Measurements from ENCODE around the gene GNAI3. TPM values are rescaled to one million over a fixed set of nuclear protein-coding genes. Genes with fewer than 3 reads are reported as not detected.
A peak's percentile ranks its signal among the peaks of the same experiment; 100 is the strongest.

Gene GNAI3
- polyA plus RNA-seq, 1 experiment = 4.7 TPM

- no peaks in the 10 kb centered on the region for H3K27me3 ChIP-seq (ENCODE audit: control insufficient read depth, insufficient read depth, low read length)
- DNase-seq (ENCODE audit: low read depth) = no peak
- no peak overlapping the region for H3K4me3 ChIP-seq (ENCODE audit: low read depth, low read length)
- H3K36me3 ChIP-seq (ENCODE audit: control insufficient read depth, insufficient read depth, low read length) = peaks cover 55% of the 10 kb centered on the region
- CTCF ChIA-PET = interaction anchor here (2.0 to 13.3 kb wide), 2 partner anchors 11 to 82 kb away, joined by 5 to 153 read pairs; no protein-coding TSS in a partner anchor
- TF ChIP-seq CTCF (IDR thresholded peaks at IDR 0.05; ENCODE audit: insufficient read depth, low read depth, low read length) = no peak
- POLR2A ChIA-PET = no interaction called here
Measured at GRCh38 chr1:109627692-109628399, 79.4 kb downstream of the GNAI3 start.

DNA sequence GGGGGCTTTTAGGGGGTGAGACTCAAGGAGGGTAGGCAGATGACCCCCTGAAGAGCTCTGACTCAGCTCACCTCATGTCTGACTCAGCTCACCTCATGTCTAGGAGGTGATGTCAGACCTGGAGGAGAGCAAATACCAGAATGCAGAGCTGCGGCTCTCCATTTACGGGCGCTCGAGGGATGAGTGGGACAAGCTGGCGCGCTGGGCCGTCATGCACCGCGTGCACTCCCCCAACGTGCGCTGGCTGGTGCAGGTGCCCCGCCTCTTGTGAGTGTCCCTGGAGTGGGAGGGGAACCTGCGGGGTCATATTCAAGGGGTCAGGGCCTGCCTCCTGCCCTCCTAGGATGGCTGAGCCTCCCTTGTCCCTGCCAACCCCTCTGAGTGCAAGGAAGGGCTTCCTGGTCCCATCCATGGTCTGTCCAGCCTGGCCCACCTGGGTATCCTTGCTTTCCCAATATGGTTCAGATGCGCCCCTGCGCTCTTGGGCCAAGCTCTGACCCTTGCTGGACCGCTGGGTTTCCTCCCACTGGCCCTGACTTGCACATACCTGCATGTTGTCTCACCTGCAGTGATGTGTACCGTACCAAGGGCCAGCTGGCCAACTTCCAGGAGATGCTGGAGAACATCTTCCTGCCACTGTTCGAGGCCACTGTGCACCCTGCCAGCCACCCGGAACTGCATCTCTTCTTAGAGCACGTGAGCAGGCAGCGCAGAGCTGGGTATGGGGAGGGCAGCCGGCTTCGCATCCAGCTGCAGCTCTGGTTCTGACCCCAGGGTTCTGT is 80.3 kb downstream of the GNAI3 start:
- DNase-seq (ENCODE audit: low read depth) = no peak
- no peak overlapping the region for H3K4me3 ChIP-seq (ENCODE audit: low read depth, low read length)
- POLR2A ChIA-PET = interaction anchor here (0.9 kb wide), 1 partner anchor 81 kb away, joined by 3 read pairs; no protein-coding TSS in a partner anchor
- no peak for TF ChIP-seq CTCF (IDR thresholded peaks at IDR 0.05; ENCODE audit: insufficient read depth, low read depth, low read length)
- H3K27me3 ChIP-seq (ENCODE audit: control insufficient read depth, insufficient read depth, low read length) = no peaks in the 10 kb centered on the region
- CTCF ChIA-PET = interaction anchor here (0.6 to 13.3 kb wide), 5 partner anchors 10 to 88 kb away, joined by 3 to 153 read pairs (median 5); partner anchors contain the start of gene GNAI3
- peaks cover 55% of the 10 kb centered on the region for H3K36me3 ChIP-seq (ENCODE audit: control insufficient read depth, insufficient read depth, low read length)

- Histone ChIP-seq H3K27me3 (ENCODE audit: control insufficient read depth, insufficient read depth, low read length) (no peaks in the 10 kb centered on the region), H3K36me3 (ENCODE audit: control insufficient read depth, insufficient read depth, low read length) (peaks cover 55% of the 10 kb centered on the region), H3K4me3 (ENCODE audit: low read depth, low read length) (no peak overlapping the region)
- DNase-seq (ENCODE audit: low read depth) = no peak
- no peak for TF ChIP-seq CTCF (IDR thresholded peaks at IDR 0.05; ENCODE audit: insufficient read depth, low read depth, low read length)
- CTCF ChIA-PET = interaction anchor here (0.6 to 13.3 kb wide), 7 partner anchors 9 to 355 kb away, joined by 3 to 153 read pairs (median 5); partner anchors contain the start of gene AHCYL1
- POLR2A ChIA-PET = interaction anchor here (0.9 kb wide), 1 partner anchor 82 kb away, joined by 3 read pairs; no protein-coding TSS in a partner anchor
Measured at GRCh38 chr1:109629372-109630030, 81.1 kb downstream of the GNAI3 start.

- ChIA-PET CTCF (interaction anchor here (0.6 to 13.3 kb wide), 9 partner anchors 8 to 354 kb away, joined by 3 to 153 read pairs (median 4); partner anchors contain the start of gene AHCYL1), POLR2A (interaction anchor here (0.6 to 0.9 kb wide), 2 partner anchors 25 to 82 kb away, joined by 3 to 6 read pairs; partner anchors contain the start of gene GSTM4)
- H3K27me3 ChIP-seq (ENCODE audit: control insufficient read depth, insufficient read depth, low read length) = no peaks in the 10 kb centered on the region
- peak; percentile 21 for TF ChIP-seq CTCF (IDR thresholded peaks at IDR 0.05; ENCODE audit: insufficient read depth, low read depth, low read length)
- DNase-seq (ENCODE audit: low read depth) = no peak
- peaks cover 55% of the 10 kb centered on the region for H3K36me3 ChIP-seq (ENCODE audit: control insufficient read depth, insufficient read depth, low read length)
- H3K4me3 ChIP-seq (ENCODE audit: low read depth, low read length) = no peak overlapping the region
Measured at GRCh38 chr1:109630081-109630897, 81.9 kb downstream of the GNAI3 start.
